Brain microvascular endothelial cell (primary cell): ENCODE measurements around the gene DDX46.
A peak's percentile ranks its signal among the peaks of the same experiment; 100 is the strongest.
"Not testable (repeated sequence)": the region's sequence is repeated elsewhere in the genome, so short reads cannot be mapped to it uniquely, and the experiment has no call there.

Experiments used
- DNase-seq: peaks from one replicate; pipeline ENCODE4 v3.0.0-alpha.2; 2020
- H3K27ac ChIP-seq: fragments of 250-450 bp; sonication (Bioruptor Pico); 2 replicates; pipeline ENCODE4 v1.5.1; 2020; ENCODE audit warnings: mild to moderate bottlenecking, moderate library complexity
- H3K27me3 ChIP-seq: fragments of 250-450 bp; sonication (Bioruptor Pico); replicated peaks from 2 replicates; pipeline ENCODE4 v1.5.1; 2020; ENCODE audit warnings: mild to moderate bottlenecking
- H3K36me3 ChIP-seq: fragments of 250-450 bp; sonication (Bioruptor Pico); replicated peaks from 2 replicates; pipeline ENCODE4 v1.5.1; 2020; ENCODE audit warnings: mild to moderate bottlenecking
- H3K4me3 ChIP-seq: 2 replicates; pipeline ENCODE4 v1.5.1; 2011; ENCODE audit warnings: low read depth, mild to moderate bottlenecking, control low read depth, low read length, moderate library complexity
- CTCF ChIP-seq: IDR thresholded peaks from 2 replicates; pipeline ENCODE4 v1.5.1; 2011; ENCODE audit warnings: low read depth, mild to moderate bottlenecking, moderate library complexity, low read length, control low read depth, inconsistent platforms; ENCODE audit errors: missing control alignments
- in situ Hi-C: cut with HindIII; loops from 2 replicates; pipeline ENCODE4 v1.10.0; 2017; ENCODE audit warnings: low sequenced_read_pairs, low pct_ligation_motif_present

DDX46 gene

GRCh38 chr5:134846641-134846960, 88.0 kb downstream of the DDX46 start:
- in situ Hi-C loops: no loop called here

GRCh38 chr5:134849434-134849933, 90.9 kb downstream of the DDX46 start:
- H3K27ac ChIP-seq, in situ Hi-C loops, H3K4me3 ChIP-seq, H3K27me3 ChIP-seq, DNase-seq: not testable (repeated sequence)
- peaks cover 42% of the 10 kb centered on the region for H3K36me3 ChIP-seq

More at GRCh38 chr5:134846641-134846960, 88.0 kb downstream of the DDX46 start:
- Histone ChIP-seq H3K36me3 (peaks cover 23% of the 10 kb centered on the region), H3K27me3 (no peaks in the 10 kb centered on the region), H3K4me3 (peak overlapping the region; percentile 90), H3K27ac (peak overlapping the region; percentile 94)
- no peak for TF ChIP-seq CTCF
- peak; percentile 6 for DNase-seq

GRCh38 chr5:134851307-134851923, 92.8 kb downstream of the DDX46 start:
- Histone ChIP-seq H3K27ac (peak overlapping the region; percentile 34), H3K27me3 (no peaks in the 10 kb centered on the region), H3K36me3 (peaks cover 57% of the 10 kb centered on the region), H3K4me3 (no peak overlapping the region)
- peak; percentile 61 for DNase-seq
- peak; percentile 74 for TF ChIP-seq CTCF
- in situ Hi-C loops: no loop called here

GRCh38 chr5:134856465-134856864, 97.9 kb downstream of the DDX46 start:
- H3K27me3 ChIP-seq, H3K27ac ChIP-seq, DNase-seq, in situ Hi-C loops, H3K4me3 ChIP-seq: not testable (repeated sequence)
- peaks cover 60% of the 10 kb centered on the region for H3K36me3 ChIP-seq

- TF ChIP-seq CTCF: no peak
- Histone ChIP-seq H3K27ac (no peak overlapping the region), H3K27me3 (no peaks in the 10 kb centered on the region), H3K4me3 (no peak overlapping the region), H3K36me3 (peaks cover 59% of the 10 kb centered on the region)
- DNase-seq: no peak
- in situ Hi-C loops: no loop called here
Measured at GRCh38 chr5:134857401-134857800, 98.8 kb downstream of the DDX46 start.

GRCh38 chr5:134864707-134865106, 106.1 kb downstream of the DDX46 start:
- in situ Hi-C loops: no loop called here
- Histone ChIP-seq H3K4me3 (no peak overlapping the region), H3K36me3 (peaks cover 20% of the 10 kb centered on the region), H3K27me3 (no peaks in the 10 kb centered on the region), H3K27ac (no peak overlapping the region)
- TF ChIP-seq CTCF: no peak
- no peak for DNase-seq

- H3K27ac ChIP-seq: peak overlapping the region; percentile 97
- no peak overlapping the region for H3K4me3 ChIP-seq
- in situ Hi-C loops: no loop called here
- DNase-seq: no peak
- no peaks in the 10 kb centered on the region for H3K27me3 ChIP-seq
- H3K36me3 ChIP-seq: no peaks in the 10 kb centered on the region
- no peak for TF ChIP-seq CTCF
Measured at GRCh38 chr5:134873494-134873893, 114.9 kb downstream of the DDX46 start.
